ENCODE measurements around the gene HLA-DMA. TPM values are rescaled to one million over a fixed set of nuclear protein-coding genes. Genes with fewer than 3 reads are reported as not detected.

The HLA-DMA gene
- total and polyA plus RNA-seq, 9 of the 15 experiments (the other 6 are each of a cell fraction or from before 2014, with no cell fraction given), result 0.13 to 0.83 (median 0.51) TPM

DNA sequence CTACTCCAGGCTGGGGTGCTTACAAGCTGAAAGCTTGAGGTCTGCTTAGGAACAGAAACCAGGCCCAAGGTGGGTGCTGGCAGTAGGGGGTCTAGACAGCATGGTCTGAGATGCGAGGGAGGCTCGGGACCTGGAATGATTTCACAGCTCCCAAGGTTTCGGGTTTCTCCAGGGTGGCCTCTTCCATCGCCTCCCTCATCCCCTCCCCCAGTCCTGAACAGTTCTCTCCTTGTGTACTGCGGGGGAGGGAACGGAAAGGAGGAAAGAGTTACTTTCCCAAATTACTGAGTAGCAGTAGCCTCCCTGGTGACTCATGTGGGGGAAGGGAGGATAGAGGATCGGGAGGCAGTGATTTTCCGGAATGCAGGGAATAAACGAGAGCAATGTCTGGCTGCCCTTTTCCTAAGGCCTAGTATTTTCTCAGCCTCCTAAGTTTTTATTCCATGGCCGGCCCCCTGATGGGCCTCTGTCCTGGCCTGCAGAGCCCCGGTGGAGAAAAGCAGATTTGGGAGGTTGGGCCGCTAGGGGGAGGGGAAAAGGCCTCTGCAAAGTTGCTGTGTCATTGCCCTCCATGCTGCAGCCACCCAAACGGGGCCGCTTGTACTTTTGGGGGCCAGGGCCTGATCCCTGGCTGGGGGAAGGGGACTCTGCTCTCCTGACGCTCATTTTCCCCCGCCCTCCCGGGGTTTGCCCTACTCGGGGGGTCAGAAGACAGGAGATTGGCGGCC, 17.0 kb upstream of the HLA-DMA start (continued):
- TF ChIP-seq, protein P1, sequence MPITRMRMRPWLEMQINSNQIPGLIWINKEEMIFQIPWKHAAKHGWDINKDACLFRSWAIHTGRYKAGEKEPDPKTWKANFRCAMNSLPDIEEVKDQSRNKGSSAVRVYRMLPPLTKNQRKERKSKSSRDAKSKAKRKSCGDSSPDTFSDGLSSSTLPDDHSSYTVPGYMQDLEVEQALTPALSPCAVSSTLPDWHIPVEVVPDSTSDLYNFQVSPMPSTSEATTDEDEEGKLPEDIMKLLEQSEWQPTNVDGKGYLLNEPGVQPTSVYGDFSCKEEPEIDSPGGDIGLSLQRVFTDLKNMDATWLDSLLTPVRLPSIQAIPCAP (CRISPR knock-in tag; IDR thresholded peaks at IDR 0.05; ENCODE audit: borderline replicate concordance), result no peak
- TF ChIP-seq ZNF551 (CRISPR knock-in tag; IDR thresholded peaks at IDR 0.05), result no peak
- no peak for TF ChIP-seq HNRNPH1 (optimal IDR thresholded peaks at IDR 0.05; ENCODE audit: low read depth, low read length)
- TF ChIP-seq ZNF589 (CRISPR knock-in tag; IDR thresholded peaks at IDR 0.05; ENCODE audit: low read depth), result no peak; the same call in none of the 2 replicates
- TF ChIP-seq ZNF384 (IDR thresholded peaks at IDR 0.05; ENCODE audit: low read depth, low read length), result 0 out of 2 replicates have a peak, but pooled peaks have one; percentile 4
- TF ChIP-seq U2AF1 (optimal IDR thresholded peaks at IDR 0.05; ENCODE audit: low read depth, low read length), result no peak
- TF ChIP-seq SMARCE1 (IDR thresholded peaks at IDR 0.05), result peak; percentile 90
- peak; percentile 90 for TF ChIP-seq SMARCA4 (IDR thresholded peaks at IDR 0.05)
- no peak for TF ChIP-seq ZNF696 (CRISPR knock-in tag; conservative IDR thresholded peaks at IDR 0.05)
- TF ChIP-seq CBFB (CRISPR knock-in tag; IDR thresholded peaks at IDR 0.05), result no peak
- TF ChIP-seq EP400 (IDR thresholded peaks at IDR 0.05), result no peak
- TF ChIP-seq FOXK2 (conservative IDR thresholded peaks at IDR 0.05 in 1 of 2, IDR thresholded peaks at IDR 0.05 in 1 of 2; ENCODE audit: low read depth in 2 of 2), result peak; percentile 41 to 45; a peak in 2 of 4 replicates
- TF ChIP-seq RBM15 (IDR thresholded peaks at IDR 0.05; ENCODE audit: insufficient read depth, low read length), result no peak
- peak; percentile 89 for TF ChIP-seq TAF1 (IDR thresholded peaks at IDR 0.05; ENCODE audit: control insufficient read depth, extremely low read depth, insufficient read depth, low read length, severe bottlenecking)
- no peak for TF ChIP-seq ZFP36 (IDR thresholded peaks at IDR 0.05; ENCODE audit: low read depth, low read length, partially characterized antibody)
- peak; percentile 52; the same call in 1 of the 2 replicates for TF ChIP-seq CBFA2T3 (IDR thresholded peaks at IDR 0.05)
- no peak for TF ChIP-seq ZNF764 (CRISPR knock-in tag; IDR thresholded peaks at IDR 0.05; ENCODE audit: low read depth)
- peak; percentile 82 to 96 (median 89) for TF ChIP-seq YY1 (IDR thresholded peaks at IDR 0.05; ENCODE audit: borderline replicate concordance in 1 of 3, control insufficient read depth in 1 of 3, extremely low read depth in 1 of 3, insufficient read depth in 3 of 3, insufficient read length in 1 of 3, insufficient replicate concordance in 2 of 3, low read depth in 1 of 3, low read length in 2 of 3)
- peak; percentile 62 for TF ChIP-seq KLF16 (IDR thresholded peaks at IDR 0.05)
- TF ChIP-seq, protein P2, sequence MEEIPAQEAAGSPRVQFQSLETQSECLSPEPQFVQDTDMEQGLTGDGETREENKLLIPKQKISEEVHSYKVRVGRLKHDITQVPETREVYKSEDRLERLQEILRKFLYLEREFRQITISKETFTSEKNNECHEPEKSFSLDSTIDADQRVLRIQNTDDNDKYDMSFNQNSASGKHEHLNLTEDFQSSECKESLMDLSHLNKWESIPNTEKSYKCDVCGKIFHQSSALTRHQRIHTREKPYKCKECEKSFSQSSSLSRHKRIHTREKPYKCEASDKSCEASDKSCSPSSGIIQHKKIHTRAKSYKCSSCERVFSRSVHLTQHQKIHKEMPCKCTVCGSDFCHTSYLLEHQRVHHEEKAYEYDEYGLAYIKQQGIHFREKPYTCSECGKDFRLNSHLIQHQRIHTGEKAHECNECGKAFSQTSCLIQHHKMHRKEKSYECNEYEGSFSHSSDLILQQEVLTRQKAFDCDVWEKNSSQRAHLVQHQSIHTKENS (CRISPR knock-in tag; IDR thresholded peaks at IDR 0.05), result no peak
- 0 out of 2 replicates have a peak, but pooled peaks have one; percentile 39 for TF ChIP-seq BHLHE40 (IDR thresholded peaks at IDR 0.05; ENCODE audit: low read length)
- TF ChIP-seq, protein P3, sequence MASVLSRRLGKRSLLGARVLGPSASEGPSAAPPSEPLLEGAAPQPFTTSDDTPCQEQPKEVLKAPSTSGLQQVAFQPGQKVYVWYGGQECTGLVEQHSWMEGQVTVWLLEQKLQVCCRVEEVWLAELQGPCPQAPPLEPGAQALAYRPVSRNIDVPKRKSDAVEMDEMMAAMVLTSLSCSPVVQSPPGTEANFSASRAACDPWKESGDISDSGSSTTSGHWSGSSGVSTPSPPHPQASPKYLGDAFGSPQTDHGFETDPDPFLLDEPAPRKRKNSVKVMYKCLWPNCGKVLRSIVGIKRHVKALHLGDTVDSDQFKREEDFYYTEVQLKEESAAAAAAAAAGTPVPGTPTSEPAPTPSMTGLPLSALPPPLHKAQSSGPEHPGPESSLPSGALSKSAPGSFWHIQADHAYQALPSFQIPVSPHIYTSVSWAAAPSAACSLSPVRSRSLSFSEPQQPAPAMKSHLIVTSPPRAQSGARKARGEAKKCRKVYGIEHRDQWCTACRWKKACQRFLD (CRISPR knock-in tag; IDR thresholded peaks at IDR 0.05), result no peak
- TF ChIP-seq CCAR2 (IDR thresholded peaks at IDR 0.05; ENCODE audit: low read depth, low read length), result no peak
- TF ChIP-seq DDX20 (tag; IDR thresholded peaks at IDR 0.05; ENCODE audit: low read depth), result no peak
- TF ChIP-seq JUNB (CRISPR knock-in tag; conservative IDR thresholded peaks at IDR 0.05), result 0 out of 2 replicates have a peak, but pooled peaks have one; percentile 69
- TF ChIP-seq ZNF224 (CRISPR knock-in tag; IDR thresholded peaks at IDR 0.05), result 0 out of 2 replicates have a peak, but pooled peaks have one; percentile 74

Data from K562 (cell line).